AG04449 (cell line): ENCODE measurements around the gene MTRFR.
"Not testable (repeated sequence)": the region's sequence is repeated elsewhere in the genome, so short reads cannot be mapped to it uniquely, and the experiment has no call there.

Source experiments
- CTCF ChIA-PET: fragments of 350-600 bp; formaldehyde crosslinking; extraction: SDS; loops from one replicate; lab custom pipeline; 2021; ENCODE audit warnings: antibody characterized with exemption; lab: Yijun Ruan, JAX
- POLR2A ChIA-PET: fragments of 400-600, 350-600 bp; formaldehyde crosslinking; extraction: SDS; loops from one replicate; lab custom pipeline; 2020; ENCODE audit warnings: antibody characterized with exemption, inconsistent platforms; lab: Yijun Ruan, JAX
- DNase-seq: peaks from one replicate; pipeline ENCODE4 v3.0.0-alpha.2; 2010; ENCODE audit warnings: low read depth, low spot score
- H3K4me3 ChIP-seq: 2 replicates; pipeline ENCODE4 v1.5.1; 2011; ENCODE audit warnings: low read depth, mild to moderate bottlenecking, control low read depth, low read length
- CTCF ChIP-seq: IDR thresholded peaks from one replicate; pipeline ENCODE4 v1.5.1; 2011; ENCODE audit warnings: mild to moderate bottlenecking, moderate library complexity, low read length, control low read depth, inconsistent platforms; ENCODE audit not compliant: insufficient read depth; ENCODE audit errors: missing control alignments

The MTRFR gene

GRCh38 chr12:123232807-123233504 lies at the start of gene MTRFR, which contains the start of gene MPHOSPH9:
TSS of gene MTRFR (plus strand) at chr12:123233436. CDS start at chr12:123253675, 20,239 bp downstream.
TSS of gene MPHOSPH9 (minus strand) at chr12:123233141. CDS start at chr12:123230364, 2,777 bp downstream.
- ChIA-PET POLR2A (interaction anchor here (0.5 to 2.7 kb wide), 49 partner anchors 8 to 821 kb away, joined by 3 to 25 read pairs (median 4); partner anchors contain the start of genes ABCB9, ARL6IP4, DDX55 and OGFOD2), CTCF (interaction anchor here (0.8 to 13.0 kb wide), 11 partner anchors 8 to 361 kb away, joined by 3 to 312 read pairs (median 5); no protein-coding TSS in a partner anchor)
- TF ChIP-seq CTCF: no peak
- peak within 1 kb of the TSS; percentile 98 for H3K4me3 ChIP-seq
- peak; percentile 95 for DNase-seq

- CTCF ChIA-PET: interaction anchor here (1.0 to 1.4 kb wide), 3 partner anchors 26 to 144 kb away, joined by 3 read pairs; no protein-coding TSS in a partner anchor
- H3K4me3 ChIP-seq: no peak overlapping the region
- POLR2A ChIA-PET: interaction anchor here (1.0 kb wide), 1 partner anchor 232 kb away, joined by 3 read pairs; no protein-coding TSS in a partner anchor
Observed at GRCh38 chr12:123187637-123188036, 45.6 kb upstream of the MTRFR start.

GRCh38 chr12:123199936-123200335 lies 33.3 kb upstream of the MTRFR start:
- ChIA-PET POLR2A (interaction anchor here (0.6 kb wide), 1 partner anchor 11 kb away, joined by 4 read pairs; no protein-coding TSS in a partner anchor), CTCF (interaction anchor here (1.4 kb wide), 1 partner anchor 12 kb away, joined by 5 read pairs; no protein-coding TSS in a partner anchor)
- no peak overlapping the region for H3K4me3 ChIP-seq
- DNase-seq: no peak
- TF ChIP-seq CTCF: no peak

More at GRCh38 chr12:123187637-123188036, 45.6 kb upstream of the MTRFR start:
- no peak for TF ChIP-seq CTCF
- no peak for DNase-seq

GRCh38 chr12:123200414-123200813 lies 32.8 kb upstream of the MTRFR start:
- POLR2A ChIA-PET: no interaction called here
- no peak overlapping the region for H3K4me3 ChIP-seq
- no peak for DNase-seq
- CTCF ChIA-PET: interaction anchor here (1.4 kb wide), 1 partner anchor 11 kb away, joined by 5 read pairs; no protein-coding TSS in a partner anchor
- TF ChIP-seq CTCF: no peak

- H3K4me3 ChIP-seq, DNase-seq, POLR2A ChIA-PET: not testable (repeated sequence)
- CTCF ChIA-PET: interaction anchor here (1.6 to 1.7 kb wide), 2 partner anchors 31 to 164 kb away, joined by 4 to 5 read pairs; no protein-coding TSS in a partner anchor
Observed at GRCh38 chr12:123206794-123207193, 26.4 kb upstream of the MTRFR start.

- H3K4me3 ChIP-seq, POLR2A ChIA-PET, DNase-seq: not testable (repeated sequence)
- CTCF ChIA-PET: interaction anchor here (1.7 kb wide), 1 partner anchor 30 kb away, joined by 4 read pairs; no protein-coding TSS in a partner anchor
Observed at GRCh38 chr12:123207815-123208214, 25.4 kb upstream of the MTRFR start.

GRCh38 chr12:123223241-123223668 lies 10.0 kb upstream of the MTRFR start:
- ChIA-PET CTCF (interaction anchor here (0.7 to 2.4 kb wide), 5 partner anchors 9 to 181 kb away, joined by 3 to 9 read pairs (median 3); no protein-coding TSS in a partner anchor), POLR2A (interaction anchor here (0.6 to 2.6 kb wide), 3 partner anchors 9 to 136 kb away, joined by 3 to 15 read pairs (median 4); partner anchors contain the start of genes MPHOSPH9 and MTRFR)
- no peak overlapping the region for H3K4me3 ChIP-seq
- no peak for DNase-seq
- no peak for TF ChIP-seq CTCF
